Ectodermal cell (in vitro differentiated cells): ENCODE results near the gene IQCK.

Experiments used
- H3K27ac ChIP-seq: 2 replicates; pipeline ENCODE4 v1.7.0; 2013; ENCODE audit warnings: mild to moderate bottlenecking, low read depth, low read length; ENCODE audit not compliant: insufficient read depth, poor library complexity, severe bottlenecking
- H3K27me3 ChIP-seq: 2 replicates; pipeline ENCODE4 v1.7.0; 2013; ENCODE audit warnings: mild to moderate bottlenecking, low read length; ENCODE audit not compliant: insufficient read depth, control insufficient read depth, poor library complexity, severe bottlenecking
- H3K36me3 ChIP-seq: one replicate; pipeline ENCODE4 v1.7.0; 2013; ENCODE audit warnings: low read length; ENCODE audit not compliant: control insufficient read depth, insufficient read depth
- H3K4me1 ChIP-seq: one replicate; pipeline ENCODE4 v1.7.0; 2013; ENCODE audit warnings: low read length; ENCODE audit not compliant: control insufficient read depth, insufficient read depth
- H3K4me3 ChIP-seq: 2 replicates; pipeline ENCODE4 v1.7.0; 2013; ENCODE audit warnings: low read depth, low read length, control low read depth; ENCODE audit not compliant: insufficient read depth
- H3K9me3 ChIP-seq: 2 replicates; pipeline ENCODE4 v1.7.0; 2013; ENCODE audit warnings: mild to moderate bottlenecking, low read length, moderate library complexity; ENCODE audit not compliant: control insufficient read depth
- WGBS, 2 experiments: methylation state at CpG; one replicate each; pipeline ENCODE4 v1.1.7; 2013; ENCODE audit warnings: missing lambda C conversion rate in 2 of 2; 5-methylcytosine and 5-hydroxymethylcytosine counted together

The IQCK gene

DNA sequence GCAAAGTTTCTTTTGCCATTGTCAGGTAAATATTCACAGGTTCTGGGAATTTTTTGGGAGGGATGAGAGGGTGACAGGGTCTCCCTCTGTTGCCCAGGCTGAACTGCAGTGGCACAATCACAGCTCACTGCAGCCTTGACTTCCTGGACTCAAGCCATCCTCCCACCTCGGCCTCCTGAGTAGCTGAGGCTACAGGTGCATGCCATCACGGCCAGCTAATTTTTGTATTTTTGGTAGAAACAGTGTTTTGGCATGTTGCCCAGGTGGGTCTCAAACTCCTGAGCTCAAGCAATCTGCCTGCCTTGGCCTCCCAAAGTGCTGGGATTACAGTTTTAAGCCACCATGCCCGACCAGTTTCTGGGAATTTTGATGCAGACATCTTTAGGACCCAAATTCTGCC lies 53.0 kb downstream of the IQCK start:
- H3K36me3 ChIP-seq: peaks cover 6% of the 10 kb centered on the region
- no peak overlapping the region for H3K27ac ChIP-seq
- H3K4me1 ChIP-seq: peaks cover 16% of the 10 kb centered on the region
- no peak overlapping the region for H3K4me3 ChIP-seq
- H3K9me3 ChIP-seq: no peaks in the 10 kb centered on the region
- 92 to 94% methylated on average over 3 of the region's 3 CpGs for WGBS, 2 experiments
- no peaks in the 10 kb centered on the region for H3K27me3 ChIP-seq

GRCh38 chr16:19771796-19772195 lies 53.7 kb downstream of the IQCK start:
- Histone ChIP-seq H3K9me3 (no peaks in the 10 kb centered on the region), H3K27me3 (no peaks in the 10 kb centered on the region), H3K4me1 (peaks cover 16% of the 10 kb centered on the region), H3K27ac (no peak overlapping the region), H3K4me3 (no peak overlapping the region), H3K36me3 (peaks cover 6% of the 10 kb centered on the region)
- 49 to 50% methylated on average over 4 of the region's 4 CpGs for WGBS, 2 experiments

DNA sequence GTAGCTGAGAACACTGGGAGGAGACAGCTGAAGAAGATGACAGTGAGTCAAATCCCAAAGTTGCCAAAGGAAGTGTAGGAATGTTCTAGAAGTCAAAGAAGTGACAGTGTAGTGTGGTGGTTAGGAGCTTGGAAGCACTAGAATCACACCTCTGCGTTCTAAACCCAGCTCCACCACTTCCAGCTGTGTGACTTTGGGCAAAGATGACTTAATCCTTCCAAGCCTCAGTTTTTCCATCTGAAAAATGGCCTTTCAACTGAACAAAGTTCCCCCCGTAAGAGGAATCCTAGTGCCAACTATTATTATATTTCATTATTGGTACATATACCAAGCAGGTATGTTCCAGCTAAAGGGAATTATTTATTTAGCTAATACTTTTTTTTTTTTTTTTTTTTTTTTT lies 56.0 kb downstream of the IQCK start:
- no peak overlapping the region for H3K4me3 ChIP-seq
- no peaks in the 10 kb centered on the region for H3K9me3 ChIP-seq
- peaks cover 16% of the 10 kb centered on the region for H3K4me1 ChIP-seq
- no peak overlapping the region for H3K27ac ChIP-seq
- no peaks in the 10 kb centered on the region for H3K27me3 ChIP-seq
- H3K36me3 ChIP-seq: peaks cover 6% of the 10 kb centered on the region
- 100% methylated on average over 1 of the region's 2 CpGs for WGBS, 2 experiments

GRCh38 chr16:19776147-19776546 lies 58.1 kb downstream of the IQCK start:
- WGBS, 2 experiments: 86 to 93% methylated on average over 3 of the region's 3 CpGs
- H3K4me1 ChIP-seq: peaks cover 16% of the 10 kb centered on the region
- no peaks in the 10 kb centered on the region for H3K27me3 ChIP-seq
- H3K4me3 ChIP-seq: no peak overlapping the region
- H3K36me3 ChIP-seq: no peaks in the 10 kb centered on the region
- H3K9me3 ChIP-seq: no peaks in the 10 kb centered on the region
- no peak overlapping the region for H3K27ac ChIP-seq

DNA sequence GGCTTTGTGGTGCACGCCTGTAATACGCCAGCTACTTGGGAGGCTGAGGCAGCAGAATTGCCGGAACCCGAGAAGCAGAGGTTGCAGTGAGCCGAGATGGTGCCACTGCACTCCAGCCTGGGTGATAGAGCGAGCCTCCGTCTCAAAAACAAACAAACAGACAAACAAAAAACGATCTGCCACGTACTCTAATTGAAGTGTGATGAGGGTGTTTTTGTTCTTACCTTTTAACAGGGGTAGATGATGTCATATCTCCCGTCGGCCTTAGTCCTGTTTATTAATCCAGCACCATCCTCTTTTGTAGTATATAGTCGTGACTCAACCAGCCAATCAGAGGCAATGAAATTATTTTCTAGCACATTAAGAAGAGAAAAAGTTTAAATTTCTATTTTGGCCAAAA lies 58.5 kb downstream of the IQCK start:
- no peak overlapping the region for H3K27ac ChIP-seq
- no peaks in the 10 kb centered on the region for H3K27me3 ChIP-seq
- H3K36me3 ChIP-seq: no peaks in the 10 kb centered on the region
- H3K4me1 ChIP-seq: peaks cover 16% of the 10 kb centered on the region
- H3K4me3 ChIP-seq: no peak overlapping the region
- no peaks in the 10 kb centered on the region for H3K9me3 ChIP-seq
- WGBS, 2 experiments: 87 to 93% methylated on average over 9 to 12 of the region's 12 CpGs

- Histone ChIP-seq H3K4me3 (no peak overlapping the region), H3K27me3 (no peaks in the 10 kb centered on the region), H3K9me3 (no peaks in the 10 kb centered on the region), H3K4me1 (peaks cover 5% of the 10 kb centered on the region), H3K36me3 (no peaks in the 10 kb centered on the region), H3K27ac (no peak overlapping the region)
- 95 to 97% methylated on average over 3 of the region's 3 CpGs for WGBS, 2 experiments
Observed at GRCh38 chr16:19780321-19780720, 62.2 kb downstream of the IQCK start.

DNA sequence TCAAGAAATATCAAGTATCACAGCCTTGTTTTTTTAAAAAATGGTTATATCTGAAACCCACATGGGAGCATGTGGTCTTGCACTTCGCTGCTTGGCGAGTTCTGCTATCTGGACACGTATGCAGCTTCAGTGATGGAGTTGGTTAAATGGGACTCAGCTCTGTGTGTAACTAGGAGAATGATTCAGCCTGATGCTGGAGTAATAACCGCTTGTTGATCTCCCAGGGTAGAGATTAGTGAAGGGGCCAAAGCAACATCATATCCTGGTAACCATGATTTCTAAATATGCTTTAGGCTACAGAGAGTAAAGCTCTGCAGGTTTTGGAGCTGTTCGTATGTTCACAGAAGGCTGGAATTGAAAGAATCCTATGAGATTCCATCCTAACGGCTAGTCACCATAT lies 63.2 kb downstream of the IQCK start:
- no peak overlapping the region for H3K27ac ChIP-seq
- H3K4me1 ChIP-seq: peaks cover 11% of the 10 kb centered on the region
- 95 to 97% methylated on average over 6 of the region's 6 CpGs for WGBS, 2 experiments
- H3K9me3 ChIP-seq: no peaks in the 10 kb centered on the region
- no peaks in the 10 kb centered on the region for H3K36me3 ChIP-seq
- no peak overlapping the region for H3K4me3 ChIP-seq
- H3K27me3 ChIP-seq: no peaks in the 10 kb centered on the region

DNA sequence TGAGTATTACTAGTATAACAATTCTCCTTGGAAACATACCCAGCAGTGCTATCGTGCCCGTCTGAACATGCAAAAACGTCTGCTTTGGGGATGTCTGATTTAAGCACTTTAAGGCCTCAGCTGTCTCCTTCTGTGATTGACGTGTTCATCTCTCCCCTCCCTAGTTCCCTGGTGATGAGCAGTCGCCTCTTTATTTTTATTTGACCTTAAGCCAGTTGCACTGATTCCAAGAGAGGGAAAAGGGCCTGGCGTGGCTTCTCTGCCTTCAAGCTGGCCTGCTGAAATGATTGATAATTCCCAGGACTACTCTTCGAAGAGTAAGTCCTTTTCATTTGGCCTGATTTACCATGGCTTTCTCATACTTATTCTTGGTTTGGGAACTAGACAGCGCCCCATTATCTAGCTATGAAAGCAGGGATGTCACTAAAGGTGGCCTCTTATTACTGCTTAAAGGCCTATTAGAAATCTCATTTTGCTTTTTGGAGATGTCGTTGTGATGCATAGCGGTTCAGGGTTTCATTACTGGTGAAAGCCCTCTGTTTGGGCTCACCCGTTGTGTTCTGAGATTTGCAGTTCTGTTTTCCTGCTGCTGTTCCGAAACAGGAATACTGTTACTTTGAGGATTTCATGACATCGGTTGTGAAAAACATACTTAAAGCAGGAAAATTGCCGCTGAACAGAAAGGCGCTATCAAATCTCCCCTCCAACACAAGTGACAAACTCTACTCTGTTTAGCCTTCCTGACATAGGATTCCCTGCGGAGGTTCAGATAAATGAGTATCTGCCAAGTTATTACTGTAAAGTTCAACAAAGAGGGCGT lies 65.5 kb downstream of the IQCK start:
- Histone ChIP-seq H3K36me3 (no peaks in the 10 kb centered on the region), H3K9me3 (no peaks in the 10 kb centered on the region), H3K27ac (no peak overlapping the region), H3K4me3 (no peak overlapping the region), H3K27me3 (no peaks in the 10 kb centered on the region), H3K4me1 (peaks cover 11% of the 10 kb centered on the region)
- WGBS, 2 experiments: 90% methylated on average over 17 of the region's 17 CpGs

GRCh38 chr16:19784183-19784736 lies 66.2 kb downstream of the IQCK start:
- H3K4me3 ChIP-seq: no peak overlapping the region
- H3K36me3 ChIP-seq: no peaks in the 10 kb centered on the region
- H3K9me3 ChIP-seq: no peaks in the 10 kb centered on the region
- no peak overlapping the region for H3K27ac ChIP-seq
- H3K4me1 ChIP-seq: peaks cover 11% of the 10 kb centered on the region
- no peaks in the 10 kb centered on the region for H3K27me3 ChIP-seq
- 91 to 93% methylated on average over 3 of the region's 3 CpGs for WGBS, 2 experiments

DNA sequence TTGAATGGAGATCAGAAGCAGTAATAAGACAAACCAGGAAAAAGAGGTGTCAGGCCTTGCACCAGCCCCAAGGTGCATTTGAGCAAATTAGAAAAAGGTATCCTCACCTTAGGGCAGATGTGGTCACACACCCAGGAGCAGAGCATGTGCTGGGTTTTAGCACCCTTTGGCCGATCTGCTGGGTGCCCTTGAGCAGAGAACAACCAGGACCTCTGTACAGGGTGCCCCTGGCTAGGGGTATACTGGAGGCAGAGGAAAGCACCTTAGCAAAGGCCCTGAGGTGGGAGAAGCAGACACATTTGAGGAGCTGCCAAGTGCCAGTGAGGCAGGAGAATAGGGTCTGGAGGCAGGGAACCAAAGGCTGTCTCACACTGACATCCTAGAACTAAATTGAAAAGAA lies 67.0 kb downstream of the IQCK start:
- Histone ChIP-seq H3K9me3 (no peaks in the 10 kb centered on the region), H3K4me3 (no peak overlapping the region), H3K36me3 (no peaks in the 10 kb centered on the region), H3K27ac (no peak overlapping the region), H3K27me3 (no peaks in the 10 kb centered on the region), H3K4me1 (peaks cover 11% of the 10 kb centered on the region)
- 94 to 95% methylated on average over 1 of the region's 1 CpG for WGBS, 2 experiments
